ENCODE results near the gene DCAF11. TPM values are rescaled to one million over a fixed set of nuclear protein-coding genes. Genes with fewer than 3 reads are reported as not detected.

The DCAF11 gene
- total RNA-seq, 2 experiments from 2014 or later = 74.8 to 75.3 TPM

DNA sequence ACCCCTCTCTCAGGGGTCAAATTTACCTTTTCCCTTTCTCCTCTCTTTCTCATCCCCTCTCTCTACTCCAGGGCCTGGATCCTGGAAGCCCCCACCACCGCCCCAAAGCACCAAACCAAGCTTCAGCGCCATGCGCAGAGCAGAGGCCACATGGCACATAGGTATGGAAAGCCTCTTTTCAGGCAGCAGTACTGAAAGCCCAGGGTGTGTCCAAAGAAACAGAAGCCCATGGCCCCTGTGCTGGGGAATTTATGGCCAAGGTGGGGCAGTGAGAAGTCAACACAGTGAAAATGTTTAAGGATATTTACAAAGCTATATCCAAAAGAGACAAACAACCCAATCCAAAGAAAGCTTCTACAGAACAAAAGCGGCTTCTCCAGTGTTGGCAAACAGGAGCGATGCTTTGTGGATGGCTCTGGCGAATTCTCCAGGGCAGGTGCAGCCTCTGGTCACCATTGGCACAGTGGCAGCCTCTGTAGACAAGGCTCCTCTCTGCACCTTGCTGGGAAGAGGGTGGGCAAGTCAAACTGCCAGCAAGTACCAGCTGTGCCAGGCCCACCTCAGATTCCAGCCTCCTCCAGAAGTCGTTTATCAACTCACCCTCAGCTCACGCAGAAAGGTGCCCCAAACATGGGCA is 48.0 kb upstream of the DCAF11 start:
- no peak for DNase-seq

DNA sequence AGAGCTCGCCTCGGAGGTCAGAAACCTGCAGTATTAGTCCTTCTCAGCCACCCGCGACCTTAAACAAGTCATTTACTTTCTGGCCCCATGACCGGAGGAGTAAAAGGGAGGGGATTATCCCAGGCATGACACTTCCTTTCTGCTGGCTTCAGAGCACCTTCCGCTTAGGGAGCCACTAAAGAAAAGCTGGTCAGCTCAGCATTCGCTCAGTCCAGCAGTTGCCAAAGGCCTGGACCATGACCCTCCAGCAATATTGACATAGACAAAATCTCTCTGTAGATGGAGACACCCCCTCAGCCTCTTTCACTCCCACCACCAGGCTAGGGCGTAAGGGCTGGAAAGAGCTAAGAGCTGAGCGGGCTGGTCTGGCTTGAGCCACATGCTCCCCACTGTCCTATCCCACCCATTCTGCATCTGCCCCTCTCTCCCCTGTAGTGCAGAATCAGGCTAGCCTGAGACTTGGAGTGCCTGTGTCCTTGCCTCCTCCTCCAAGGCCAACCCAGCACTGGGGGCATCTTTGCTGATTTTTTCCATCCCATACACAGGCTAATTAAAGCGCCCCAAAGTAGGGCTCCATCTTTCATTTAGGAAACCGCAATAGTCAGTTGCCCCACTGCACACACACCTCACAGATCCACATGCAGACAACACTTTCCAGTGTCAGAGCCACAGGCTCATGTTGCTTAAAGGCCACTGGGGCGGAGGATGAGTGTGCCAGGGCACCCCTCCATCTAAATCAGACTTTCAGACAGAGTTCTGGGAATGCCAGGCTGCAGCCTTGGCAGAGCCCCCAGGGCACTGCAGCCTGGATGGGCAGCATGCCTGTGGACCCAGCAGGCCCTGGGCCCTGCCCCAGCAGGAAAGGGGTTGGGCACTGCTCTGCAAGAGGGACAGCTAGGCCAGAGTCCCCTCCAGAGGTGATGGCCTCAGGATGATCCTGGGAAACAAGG is 47.2 kb upstream of the DCAF11 start:
- no peaks in the 10 kb centered on the region for H3K4me1 ChIP-seq (ENCODE audit: insufficient read depth, low read length)
- Mint-ChIP-seq H3K27me3 (peaks cover 16% of the 10 kb centered on the region), H3K4me3 (no peak overlapping the region), H3K36me3 (ENCODE audit: low read depth) (no peaks in the 10 kb centered on the region), H3K27ac (no peak overlapping the region), H3K4me1 (ENCODE audit: low read depth) (no peaks in the 10 kb centered on the region), H3K9me3 (no peaks in the 10 kb centered on the region)
- ATAC-seq (ENCODE audit: poor library complexity) (no peak), DNase-seq (no peak)
- H3K9me3 ChIP-seq (ENCODE audit: control insufficient read depth in 1 of 2, insufficient read depth in 1 of 2, low read length in 2 of 2) = no peaks in the 10 kb centered on the region
- CTCF ChIA-PET = no interaction called here
- POLR2A ChIA-PET = no interaction called here
- no peaks in the 10 kb centered on the region for H3K27me3 ChIP-seq (ENCODE audit: control insufficient read depth in 1 of 2, insufficient read depth in 2 of 2, low read length in 2 of 2)
- intact Hi-C loops (cut with DNase I, micrococcal nuclease) = no loop called here
- H3K27ac ChIP-seq (ENCODE audit: low read depth in 1 of 2, low read length in 2 of 2) = no peak overlapping the region
- TF ChIP-seq, protein P1, sequence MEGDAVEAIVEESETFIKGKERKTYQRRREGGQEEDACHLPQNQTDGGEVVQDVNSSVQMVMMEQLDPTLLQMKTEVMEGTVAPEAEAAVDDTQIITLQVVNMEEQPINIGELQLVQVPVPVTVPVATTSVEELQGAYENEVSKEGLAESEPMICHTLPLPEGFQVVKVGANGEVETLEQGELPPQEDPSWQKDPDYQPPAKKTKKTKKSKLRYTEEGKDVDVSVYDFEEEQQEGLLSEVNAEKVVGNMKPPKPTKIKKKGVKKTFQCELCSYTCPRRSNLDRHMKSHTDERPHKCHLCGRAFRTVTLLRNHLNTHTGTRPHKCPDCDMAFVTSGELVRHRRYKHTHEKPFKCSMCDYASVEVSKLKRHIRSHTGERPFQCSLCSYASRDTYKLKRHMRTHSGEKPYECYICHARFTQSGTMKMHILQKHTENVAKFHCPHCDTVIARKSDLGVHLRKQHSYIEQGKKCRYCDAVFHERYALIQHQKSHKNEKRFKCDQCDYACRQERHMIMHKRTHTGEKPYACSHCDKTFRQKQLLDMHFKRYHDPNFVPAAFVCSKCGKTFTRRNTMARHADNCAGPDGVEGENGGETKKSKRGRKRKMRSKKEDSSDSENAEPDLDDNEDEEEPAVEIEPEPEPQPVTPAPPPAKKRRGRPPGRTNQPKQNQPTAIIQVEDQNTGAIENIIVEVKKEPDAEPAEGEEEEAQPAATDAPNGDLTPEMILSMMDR (IDR thresholded peaks at IDR 0.05) = no peak
- no peaks in the 10 kb centered on the region for H3K36me3 ChIP-seq (ENCODE audit: insufficient read depth, low read length)
- H3K4me3 ChIP-seq (ENCODE audit: low read length) = no peak overlapping the region

More for the DNA sequence above, 48.0 kb upstream of the DCAF11 start:
- Histone ChIP-seq H3K4me1 (ENCODE audit: insufficient read depth, low read length) (no peaks in the 10 kb centered on the region), H3K27me3 (ENCODE audit: control insufficient read depth in 1 of 2, insufficient read depth in 2 of 2, low read length in 2 of 2) (no peaks in the 10 kb centered on the region), H3K27ac (ENCODE audit: low read depth in 1 of 2, low read length in 2 of 2) (no peak overlapping the region), H3K36me3 (ENCODE audit: insufficient read depth, low read length) (no peaks in the 10 kb centered on the region), H3K9me3 (ENCODE audit: control insufficient read depth in 1 of 2, insufficient read depth in 1 of 2, low read length in 2 of 2) (no peaks in the 10 kb centered on the region), H3K4me3 (ENCODE audit: low read length) (no peak overlapping the region)
- Mint-ChIP-seq H3K27ac (no peak overlapping the region), H3K36me3 (ENCODE audit: low read depth) (no peaks in the 10 kb centered on the region), H3K4me1 (ENCODE audit: low read depth) (no peaks in the 10 kb centered on the region), H3K4me3 (no peak overlapping the region), H3K27me3 (peaks cover 16% of the 10 kb centered on the region), H3K9me3 (no peaks in the 10 kb centered on the region)
- CTCF ChIA-PET = no interaction called here
- intact Hi-C loops (cut with DNase I, micrococcal nuclease) = no loop called here
- TF ChIP-seq, protein P1 (IDR thresholded peaks at IDR 0.05) = no peak
- POLR2A ChIA-PET = no interaction called here
- ATAC-seq (ENCODE audit: poor library complexity) = no peak

DNA sequence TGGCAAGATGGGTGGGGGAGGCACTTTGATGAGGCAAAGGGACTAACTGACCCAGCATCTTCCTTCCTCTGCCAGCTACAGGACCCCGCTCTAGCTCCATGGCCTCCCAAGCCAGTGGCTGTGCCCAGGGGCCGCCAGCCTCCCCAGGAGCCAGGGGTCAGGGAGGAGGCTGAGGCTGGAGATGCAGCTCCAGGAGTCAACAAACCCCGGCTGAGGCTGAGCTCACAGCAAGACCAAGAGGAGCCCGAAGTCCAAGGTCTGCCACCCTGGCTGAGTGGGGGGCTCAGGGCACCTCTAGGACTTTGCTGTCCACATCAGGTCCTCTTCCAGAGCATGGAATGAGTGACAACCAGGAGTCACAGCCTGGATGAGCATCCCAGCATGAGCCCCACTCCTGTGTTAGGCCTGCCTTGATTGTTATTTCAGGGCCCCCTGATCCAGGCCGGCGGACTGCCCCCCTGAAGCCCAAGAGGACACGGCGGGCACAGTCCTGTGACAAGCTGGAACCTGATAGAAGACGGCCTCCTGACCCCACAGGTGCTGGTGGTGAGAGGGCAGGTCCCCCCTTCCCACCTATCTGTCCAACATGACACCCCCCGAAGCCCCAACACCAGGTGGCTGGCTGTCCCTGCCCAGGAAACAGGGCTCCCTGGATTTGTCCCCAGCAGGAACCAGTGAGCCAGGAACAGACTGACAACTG is 45.7 kb upstream of the DCAF11 start:
- Mint-ChIP-seq H3K27me3 (peaks cover 16% of the 10 kb centered on the region), H3K4me3 (no peak overlapping the region), H3K9me3 (no peaks in the 10 kb centered on the region), H3K36me3 (ENCODE audit: low read depth) (no peaks in the 10 kb centered on the region), H3K27ac (no peak overlapping the region), H3K4me1 (ENCODE audit: low read depth) (no peaks in the 10 kb centered on the region)
- no peaks in the 10 kb centered on the region for H3K4me1 ChIP-seq (ENCODE audit: insufficient read depth, low read length)
- DNase-seq (no peak), ATAC-seq (ENCODE audit: poor library complexity) (no peak)
- no peak overlapping the region for H3K27ac ChIP-seq (ENCODE audit: low read depth in 1 of 2, low read length in 2 of 2)
- H3K9me3 ChIP-seq (ENCODE audit: control insufficient read depth in 1 of 2, insufficient read depth in 1 of 2, low read length in 2 of 2) = no peaks in the 10 kb centered on the region
- TF ChIP-seq, protein P1 (IDR thresholded peaks at IDR 0.05) = no peak
- ChIA-PET POLR2A (interaction anchor here (0.7 kb wide), 1 partner anchor 12 kb away, joined by 3 read pairs; no protein-coding TSS in a partner anchor), CTCF (interaction anchor here (0.7 kb wide), 1 partner anchor 120 kb away, joined by 4 read pairs; the partner anchor contains the start of gene IPO4)
- H3K36me3 ChIP-seq (ENCODE audit: insufficient read depth, low read length) = no peaks in the 10 kb centered on the region
- no peaks in the 10 kb centered on the region for H3K27me3 ChIP-seq (ENCODE audit: control insufficient read depth in 1 of 2, insufficient read depth in 2 of 2, low read length in 2 of 2)
- no peak overlapping the region for H3K4me3 ChIP-seq (ENCODE audit: low read length)
- intact Hi-C loops (cut with DNase I, micrococcal nuclease) = no loop called here
